Measurements from ENCODE around the gene GNAI3. TPM values are rescaled to one million over a fixed set of nuclear protein-coding genes. Genes with fewer than 3 reads are reported as not detected.

GNAI3 gene
- total and polyA plus RNA-seq, 2 of the 13 experiments (the other 11 are each of a cell fraction or from before 2014, with no cell fraction given): 4.3 to 9.0 TPM

DNA sequence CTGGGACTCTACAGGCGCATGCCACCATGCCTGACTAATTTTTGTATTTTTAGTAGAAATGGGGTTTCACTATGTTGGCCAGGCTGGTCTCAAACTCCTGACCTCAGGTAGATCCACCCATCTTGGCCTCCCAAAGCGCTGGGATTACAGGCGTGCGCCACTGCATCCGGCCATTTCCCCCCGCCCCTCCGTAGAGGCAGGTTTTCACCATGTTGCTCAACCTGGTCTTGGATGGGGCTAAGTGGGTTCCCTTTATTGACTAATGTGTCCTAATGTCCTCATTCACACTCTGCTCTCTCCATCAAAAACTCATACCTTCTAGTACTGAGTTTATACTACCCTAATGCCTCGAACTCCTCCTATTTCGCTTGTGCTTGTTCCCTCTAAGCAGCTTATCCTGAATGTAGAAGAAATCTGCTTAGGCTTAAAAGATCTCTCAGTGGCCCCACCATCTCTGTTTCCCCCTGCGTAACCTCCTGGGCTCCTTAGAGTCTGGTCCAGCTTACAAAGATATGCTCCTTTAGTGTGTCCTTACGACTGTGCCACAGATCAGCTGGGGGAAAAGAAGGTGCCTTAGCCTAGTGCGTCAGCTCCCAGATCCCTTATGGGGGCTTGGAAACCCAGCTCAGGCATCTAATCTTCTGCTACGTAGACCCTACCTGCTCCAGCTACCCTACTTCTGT is 63.0 kb downstream of the GNAI3 start (continued):
- TF ChIP-seq, protein P1, sequence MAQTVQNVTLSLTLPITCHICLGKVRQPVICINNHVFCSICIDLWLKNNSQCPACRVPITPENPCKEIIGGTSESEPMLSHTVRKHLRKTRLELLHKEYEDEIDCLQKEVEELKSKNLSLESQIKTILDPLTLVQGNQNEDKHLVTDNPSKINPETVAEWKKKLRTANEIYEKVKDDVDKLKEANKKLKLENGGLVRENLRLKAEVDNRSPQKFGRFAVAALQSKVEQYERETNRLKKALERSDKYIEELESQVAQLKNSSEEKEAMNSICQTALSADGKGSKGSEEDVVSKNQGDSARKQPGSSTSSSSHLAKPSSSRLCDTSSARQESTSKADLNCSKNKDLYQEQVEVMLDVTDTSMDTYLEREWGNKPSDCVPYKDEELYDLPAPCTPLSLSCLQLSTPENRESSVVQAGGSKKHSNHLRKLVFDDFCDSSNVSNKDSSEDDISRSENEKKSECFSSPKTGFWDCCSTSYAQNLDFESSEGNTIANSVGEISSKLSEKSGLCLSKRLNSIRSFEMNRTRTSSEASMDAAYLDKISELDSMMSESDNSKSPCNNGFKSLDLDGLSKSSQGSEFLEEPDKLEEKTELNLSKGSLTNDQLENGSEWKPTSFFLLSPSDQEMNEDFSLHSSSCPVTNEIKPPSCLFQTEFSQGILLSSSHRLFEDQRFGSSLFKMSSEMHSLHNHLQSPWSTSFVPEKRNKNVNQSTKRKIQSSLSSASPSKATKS (CRISPR knock-in tag; IDR thresholded peaks at IDR 0.05): no peak
- TF ChIP-seq KAT7 (CRISPR knock-in tag; IDR thresholded peaks at IDR 0.05; ENCODE audit: borderline replicate concordance) (no peak), ZBTB38 (CRISPR knock-in tag; IDR thresholded peaks at IDR 0.05) (no peak), ZNF747 (CRISPR knock-in tag; IDR thresholded peaks at IDR 0.05; ENCODE audit: borderline replicate concordance) (no peak)

DNA sequence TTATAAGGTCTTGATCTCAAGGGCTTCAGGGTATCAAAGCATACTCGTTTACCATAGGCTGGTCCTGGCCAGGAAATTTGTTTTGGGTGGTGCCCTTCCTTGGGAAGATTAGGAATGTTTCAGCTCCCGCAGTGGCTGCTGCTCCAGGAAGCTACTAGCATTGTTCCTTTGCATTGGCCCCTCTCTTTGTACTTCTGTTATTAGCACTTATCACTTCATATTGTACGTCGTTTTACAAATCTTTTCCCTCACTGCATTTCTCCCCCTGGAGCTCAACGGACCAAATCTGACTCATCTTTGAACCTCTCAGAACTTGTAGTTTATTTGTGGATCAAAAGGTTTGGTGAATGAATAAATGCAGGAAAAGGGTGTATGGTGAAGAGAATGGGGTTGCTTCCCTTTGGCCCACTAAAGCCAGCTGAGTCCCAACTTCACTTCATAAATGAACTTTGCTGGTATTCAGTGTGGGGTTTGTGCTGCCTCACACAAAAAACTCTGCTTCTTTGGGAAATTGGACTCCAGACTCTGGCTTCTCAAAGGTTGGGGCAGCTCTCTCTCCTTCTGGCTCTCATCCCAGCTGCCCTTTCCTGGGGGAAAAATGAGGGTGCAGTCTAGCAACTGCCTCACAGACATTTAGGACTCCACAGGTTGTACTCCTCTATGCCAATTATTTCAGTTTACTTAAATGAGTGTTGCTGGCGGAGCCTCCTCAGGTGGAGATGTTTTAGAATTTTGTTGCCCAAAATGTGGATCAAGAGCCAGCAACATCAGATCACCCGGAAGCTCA is 65.1 kb downstream of the GNAI3 start:
- no peak overlapping the region for H3K9ac ChIP-seq (ENCODE audit: insufficient read depth, low read depth, low read length)
- H3K27ac ChIP-seq (ENCODE audit: extremely low read length, insufficient read depth, low read length): no peak overlapping the region
- CTCF ChIA-PET (ENCODE audit: low intra/inter-chr PET ratio, low total read pairs): no interaction called here
- no peak overlapping the region for H3K4me3 ChIP-seq (replicated peaks in 1 of 3; ENCODE audit: insufficient read depth in 1 of 3, low read depth in 2 of 3, low read length in 3 of 3)
- POLR2A ChIA-PET: interaction anchor here (0.8 kb wide), 2 partner anchors 23 to 67 kb away, joined by 3 read pairs; no protein-coding TSS in a partner anchor
- H4K20me1 ChIP-seq (ENCODE audit: insufficient read depth, low read length): no peaks in the 10 kb centered on the region
- in situ Hi-C loops (cut with HindIII; ENCODE audit: extremely low pct_ligation_motif_present, low pct_unique_long_range_greater_than_20kb): no loop called here
- no peak for DNase-seq (ENCODE audit: low spot score)
- 34% methylated on average over 7 of the region's 7 CpGs for WGBS (ENCODE audit: low lambda C conversion rate)
- ATAC-seq: no peak
- no peaks in the 10 kb centered on the region for H3K27me3 ChIP-seq (ENCODE audit: control insufficient read depth in 1 of 2, insufficient read depth in 2 of 2, low read length in 2 of 2)
- no TSS peak for BruUV-seq (replicated peaks)
- no peaks in the 10 kb centered on the region for H3K79me2 ChIP-seq (ENCODE audit: insufficient read depth, low read length)
- H3K36me3 ChIP-seq (replicated peaks in 1 of 2; ENCODE audit: control insufficient read depth in 1 of 2, insufficient read depth in 2 of 2, low read length in 2 of 2): no peaks in the 10 kb centered on the region
- peaks cover 67% of the 10 kb centered on the region for H3K4me1 ChIP-seq (ENCODE audit: insufficient read depth, low read length)
- no peak overlapping the region for H3K4me2 ChIP-seq (ENCODE audit: low read depth, low read length)
- intact Hi-C loops (cut with micrococcal nuclease; ENCODE audit: unreplicated experiment): no loop called here
- H3K9me3 ChIP-seq (ENCODE audit: low read length): no peaks in the 10 kb centered on the region
- no peak for FAIRE-seq
- H2AFZ ChIP-seq (ENCODE audit: low read length): no peak overlapping the region
- TF ChIP-seq, protein P2, sequence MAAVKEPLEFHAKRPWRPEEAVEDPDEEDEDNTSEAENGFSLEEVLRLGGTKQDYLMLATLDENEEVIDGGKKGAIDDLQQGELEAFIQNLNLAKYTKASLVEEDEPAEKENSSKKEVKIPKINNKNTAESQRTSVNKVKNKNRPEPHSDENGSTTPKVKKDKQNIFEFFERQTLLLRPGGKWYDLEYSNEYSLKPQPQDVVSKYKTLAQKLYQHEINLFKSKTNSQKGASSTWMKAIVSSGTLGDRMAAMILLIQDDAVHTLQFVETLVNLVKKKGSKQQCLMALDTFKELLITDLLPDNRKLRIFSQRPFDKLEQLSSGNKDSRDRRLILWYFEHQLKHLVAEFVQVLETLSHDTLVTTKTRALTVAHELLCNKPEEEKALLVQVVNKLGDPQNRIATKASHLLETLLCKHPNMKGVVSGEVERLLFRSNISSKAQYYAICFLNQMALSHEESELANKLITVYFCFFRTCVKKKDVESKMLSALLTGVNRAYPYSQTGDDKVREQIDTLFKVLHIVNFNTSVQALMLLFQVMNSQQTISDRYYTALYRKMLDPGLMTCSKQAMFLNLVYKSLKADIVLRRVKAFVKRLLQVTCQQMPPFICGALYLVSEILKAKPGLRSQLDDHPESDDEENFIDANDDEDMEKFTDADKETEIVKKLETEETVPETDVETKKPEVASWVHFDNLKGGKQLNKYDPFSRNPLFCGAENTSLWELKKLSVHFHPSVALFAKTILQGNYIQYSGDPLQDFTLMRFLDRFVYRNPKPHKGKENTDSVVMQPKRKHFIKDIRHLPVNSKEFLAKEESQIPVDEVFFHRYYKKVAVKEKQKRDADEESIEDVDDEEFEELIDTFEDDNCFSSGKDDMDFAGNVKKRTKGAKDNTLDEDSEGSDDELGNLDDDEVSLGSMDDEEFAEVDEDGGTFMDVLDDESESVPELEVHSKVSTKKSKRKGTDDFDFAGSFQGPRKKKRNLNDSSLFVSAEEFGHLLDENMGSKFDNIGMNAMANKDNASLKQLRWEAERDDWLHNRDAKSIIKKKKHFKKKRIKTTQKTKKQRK (IDR thresholded peaks at IDR 0.05; ENCODE audit: low read length): no peak
- TF ChIP-seq ZNF207 (IDR thresholded peaks at IDR 0.05; ENCODE audit: borderline replicate concordance) (no peak), ZMYM4 (CRISPR knock-in tag; IDR thresholded peaks at IDR 0.05) (no peak), ATAD3A (CRISPR knock-in tag; IDR thresholded peaks at IDR 0.05) (no peak), ZNF496 (CRISPR knock-in tag; IDR thresholded peaks at IDR 0.05; ENCODE audit: insufficient replicate concordance) (no peak), POLR2A (IDR thresholded peaks at IDR 0.05; ENCODE audit: insufficient read depth in 1 of 2, low read depth in 2 of 2, low read length in 2 of 2) (no peak)
- TF ChIP-seq, protein P3, sequence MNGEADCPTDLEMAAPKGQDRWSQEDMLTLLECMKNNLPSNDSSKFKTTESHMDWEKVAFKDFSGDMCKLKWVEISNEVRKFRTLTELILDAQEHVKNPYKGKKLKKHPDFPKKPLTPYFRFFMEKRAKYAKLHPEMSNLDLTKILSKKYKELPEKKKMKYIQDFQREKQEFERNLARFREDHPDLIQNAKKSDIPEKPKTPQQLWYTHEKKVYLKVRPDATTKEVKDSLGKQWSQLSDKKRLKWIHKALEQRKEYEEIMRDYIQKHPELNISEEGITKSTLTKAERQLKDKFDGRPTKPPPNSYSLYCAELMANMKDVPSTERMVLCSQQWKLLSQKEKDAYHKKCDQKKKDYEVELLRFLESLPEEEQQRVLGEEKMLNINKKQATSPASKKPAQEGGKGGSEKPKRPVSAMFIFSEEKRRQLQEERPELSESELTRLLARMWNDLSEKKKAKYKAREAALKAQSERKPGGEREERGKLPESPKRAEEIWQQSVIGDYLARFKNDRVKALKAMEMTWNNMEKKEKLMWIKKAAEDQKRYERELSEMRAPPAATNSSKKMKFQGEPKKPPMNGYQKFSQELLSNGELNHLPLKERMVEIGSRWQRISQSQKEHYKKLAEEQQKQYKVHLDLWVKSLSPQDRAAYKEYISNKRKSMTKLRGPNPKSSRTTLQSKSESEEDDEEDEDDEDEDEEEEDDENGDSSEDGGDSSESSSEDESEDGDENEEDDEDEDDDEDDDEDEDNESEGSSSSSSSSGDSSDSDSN (CRISPR knock-in tag; IDR thresholded peaks at IDR 0.05): no peak
- TF ChIP-seq, protein P4, sequence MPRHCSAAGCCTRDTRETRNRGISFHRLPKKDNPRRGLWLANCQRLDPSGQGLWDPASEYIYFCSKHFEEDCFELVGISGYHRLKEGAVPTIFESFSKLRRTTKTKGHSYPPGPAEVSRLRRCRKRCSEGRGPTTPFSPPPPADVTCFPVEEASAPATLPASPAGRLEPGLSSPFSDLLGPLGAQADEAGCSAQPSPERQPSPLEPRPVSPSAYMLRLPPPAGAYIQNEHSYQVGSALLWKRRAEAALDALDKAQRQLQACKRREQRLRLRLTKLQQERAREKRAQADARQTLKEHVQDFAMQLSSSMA (CRISPR knock-in tag; IDR thresholded peaks at IDR 0.05): no peak
